PC-9 (cell line): ENCODE measurements around the gene SLC26A4. TPM values are rescaled to one million over a fixed set of nuclear protein-coding genes. Genes with fewer than 3 reads are reported as not detected.

Experiments used
- BruUV-seq: library from RNA; stranded (reverse); fragments of 400-500 nt; replicated peaks from 2 replicates; lab custom pipeline; 2021; lab: Mats Ljungman, UMichigan
- CTCF ChIA-PET: fragments of 300-600 bp; sonication (Branson Sonifier 250); formaldehyde crosslinking; loops from one replicate; lab custom pipeline; 2022; ENCODE audit warnings: antibody characterized with exemption; lab: Charles Lee
- POLR2A ChIA-PET: fragments of 300-600 bp; sonication (Branson Sonifier 250); formaldehyde crosslinking; loops from one replicate; lab custom pipeline; 2022; ENCODE audit warnings: antibody characterized with exemption; ENCODE audit not compliant: unreplicated experiment; lab: Charles Lee
- DNase-seq, 2 experiments: peaks; one replicate each; pipeline versions ENCODE4 v3.0.0 to v3.0.0-alpha.2; 2015 to 2022; ENCODE audit warnings: mixed read lengths in 1 of 2
- H2AFZ ChIP-seq: fragments of 200-600 bp; sonication (generic); 2 replicates; pipeline ENCODE4 v1.8.1; 2017; ENCODE audit warnings: antibody characterized with exemption
- H3F3A ChIP-seq: fragments of 200-600 bp; sonication (generic); 2 replicates; pipeline ENCODE4 v1.8.1; 2017; ENCODE audit warnings: antibody characterized with exemption, mild to moderate bottlenecking, low read depth; ENCODE audit not compliant: insufficient read depth
- H3K27ac ChIP-seq: fragments of 200-600 bp; sonication (generic); 2 replicates; pipeline ENCODE4 v1.6.1; 2016; ENCODE audit warnings: mixed run types
- H3K27me3 ChIP-seq: fragments of 200-600 bp; sonication (generic); 2 replicates; pipeline ENCODE4 v1.6.1; 2016; ENCODE audit warnings: low read depth, mixed run types; ENCODE audit not compliant: insufficient read depth
- H3K36me3 ChIP-seq: fragments of 200-600 bp; sonication (generic); 2 replicates; pipeline ENCODE4 v1.6.1; 2016; ENCODE audit warnings: low read depth, mixed run types
- H3K4me1 ChIP-seq: fragments of 200-600 bp; sonication (generic); replicated peaks from 2 replicates; pipeline ENCODE4 v1.6.1; 2016; ENCODE audit warnings: mixed run types; ENCODE audit not compliant: insufficient read depth
- H3K4me2 ChIP-seq: fragments of 200-600 bp; sonication (generic); 2 replicates; pipeline ENCODE4 v1.6.1; 2017; ENCODE audit warnings: mixed run types
- H3K4me3 ChIP-seq: fragments of 200-600 bp; sonication (generic); 2 replicates; pipeline ENCODE4 v1.6.1; 2016; ENCODE audit warnings: mixed run types
- H3K79me2 ChIP-seq: fragments of 200-600 bp; sonication (generic); 2 replicates; pipeline ENCODE4 v1.6.1; 2017; ENCODE audit warnings: low read depth, mixed run types
- H3K9me2 ChIP-seq: fragments of 200-600 bp; sonication (generic); 2 replicates; pipeline ENCODE4 v1.8.1; 2017; ENCODE audit warnings: mild to moderate bottlenecking; ENCODE audit not compliant: insufficient read depth
- H3K9me3 ChIP-seq: fragments of 200-600 bp; sonication (generic); 2 replicates; pipeline ENCODE4 v1.8.1; 2016; ENCODE audit warnings: low read depth; ENCODE audit not compliant: insufficient read depth
- H4K20me1 ChIP-seq: fragments of 200-600 bp; sonication (generic); 2 replicates; pipeline ENCODE4 v1.8.1; 2017; ENCODE audit not compliant: insufficient read depth
- CTCF ChIP-seq: fragments of 200-600 bp; sonication (generic); conservative IDR thresholded peaks from 2 replicates; pipeline ENCODE4 v1.6.1; 2017; ENCODE audit warnings: mixed run types, antibody characterized with exemption, mild to moderate bottlenecking, moderate library complexity
- EZH2 ChIP-seq: fragments of 200-600 bp; sonication (generic); IDR thresholded peaks from 2 replicates; pipeline ENCODE4 v1.8.0; 2017; ENCODE audit warnings: antibody characterized with exemption, low read depth
- intact Hi-C: fragments of 100-400 bp; cut with micrococcal nuclease; formaldehyde crosslinking; loops from one replicate; pipeline ENCODE4 v1.10.0; 2022; ENCODE audit not compliant: unreplicated experiment
- total RNA-seq: library from RNA; stranded (reverse); gene quantifications from 2 replicates; pipeline ENCODE4 v1.2.3, GENCODE V29; 2021

SLC26A4 gene
- total RNA-seq, 1 experiment from 2014 or later = 1.7 TPM

- Histone ChIP-seq H3K27me3 (no peaks in the 10 kb centered on the region), H3K9me2 (0 out of 2 replicates have a peak, but pooled peaks cover 3% of the 10 kb centered on the region), H3K4me2 (no peak overlapping the region), H3K9me3 (no peaks in the 10 kb centered on the region), H3K4me3 (no peak overlapping the region), H2AFZ (no peak overlapping the region), H3K36me3 (no peaks in the 10 kb centered on the region), H3K27ac (no peak overlapping the region), H4K20me1 (no peaks in the 10 kb centered on the region), H3F3A (no peaks in the 10 kb centered on the region; the same call in 1 of the 2 replicates), H3K79me2 (no peaks in the 10 kb centered on the region), H3K4me1 (no peaks in the 10 kb centered on the region)
- ChIA-PET POLR2A (no interaction called here), CTCF (interaction anchor here (0.7 to 0.8 kb wide), 2 partner anchors 107 to 465 kb away, joined by 4 read pairs; no protein-coding TSS in a partner anchor)
- intact Hi-C loops = no loop called here
- no TSS peak for BruUV-seq
- TF ChIP-seq CTCF (no peak), EZH2 (no peak)
- no peak for DNase-seq
Observed at GRCh38 chr7:107767391-107767790, 106.8 kb downstream of the SLC26A4 start.

Other genes starting within 250 kb of the SLC26A4 start
- gene GPR22, start 190.8 kb upstream of the SLC26A4 start, total RNA-seq = not detected in 2 replicates
- gene COG5, start 96.9 kb upstream of the SLC26A4 start, total RNA-seq = 32.3 and 43.5 TPM in 2 replicates
- 22.0 and 25.2 TPM in 2 replicates for gene DUS4L, start 96.9 kb upstream of the SLC26A4 start, total RNA-seq
- 45.5 and 58.3 TPM in 2 replicates for gene BCAP29, start 80.6 kb upstream of the SLC26A4 start, total RNA-seq
- gene CBLL1, start 83.3 kb downstream of the SLC26A4 start, total RNA-seq = 24.5 and 31.3 TPM in 2 replicates
- not detected in 2 replicates for gene SLC26A3, start 142.4 kb downstream of the SLC26A4 start, total RNA-seq
- 109 and 157 TPM in 2 replicates for gene DLD, start 230.4 kb downstream of the SLC26A4 start, total RNA-seq